ENCODE measurements around the gene ANKRD12. TPM values are rescaled to one million over a fixed set of nuclear protein-coding genes. Genes with fewer than 3 reads are reported as not detected.

ANKRD12 gene
- total RNA-seq, 1 donor from 2014 or later: 30.9 TPM

DNA sequence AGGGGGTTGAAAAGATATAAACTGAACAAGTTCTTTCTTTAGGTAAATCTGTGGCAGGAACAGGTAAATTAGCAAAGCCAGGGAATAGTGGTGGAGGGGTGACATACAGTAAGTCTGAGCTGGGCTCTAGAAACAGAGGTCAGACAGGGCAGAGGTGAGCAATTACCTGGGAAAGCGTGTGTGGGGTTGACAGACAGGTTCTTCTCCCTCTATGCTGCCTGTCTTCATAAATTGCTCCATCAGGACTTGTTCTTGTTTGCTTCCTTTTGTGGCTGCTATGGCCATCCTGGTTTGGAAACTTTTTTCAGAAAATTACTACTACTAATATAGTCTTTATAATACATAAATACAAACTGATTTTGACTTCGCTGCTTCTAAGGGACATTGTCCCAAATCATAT lies 3.4 kb upstream of the ANKRD12 start:
- Mint-ChIP-seq H3K27me3 (ENCODE audit: low read depth) (peaks cover 3% of the 10 kb centered on the region), H3K4me3 (peak overlapping the region; percentile 45), H3K27ac (ENCODE audit: unreplicated experiment) (no peak overlapping the region), H3K9me3 (no peaks in the 10 kb centered on the region), H3K36me3 (ENCODE audit: low read depth) (peaks cover 7% of the 10 kb centered on the region), H3K4me1 (peaks cover 16% of the 10 kb centered on the region)
- no peak for TF ChIP-seq CTCF (conservative IDR thresholded peaks at IDR 0.05)
- no peak for DNase-seq (ENCODE audit: low read depth, low spot score)

- Mint-ChIP-seq H3K36me3 (ENCODE audit: low read depth) (peaks cover 7% of the 10 kb centered on the region), H3K27ac (ENCODE audit: unreplicated experiment) (peak overlapping the region; percentile 28), H3K27me3 (ENCODE audit: low read depth) (peaks cover 3% of the 10 kb centered on the region), H3K4me3 (peak overlapping the region; percentile 99), H3K4me1 (peaks cover 35% of the 10 kb centered on the region), H3K9me3 (no peaks in the 10 kb centered on the region)
- no peak for TF ChIP-seq CTCF (conservative IDR thresholded peaks at IDR 0.05)
- DNase-seq (ENCODE audit: low read depth, low spot score): no peak
These were observed 1.3 kb upstream of the ANKRD12 start for GRCh38 chr18:9135081-9135911.

GRCh38 chr18:9135912-9136314 lies 668 bp upstream of the ANKRD12 start:
- no peak for DNase-seq (ENCODE audit: low read depth, low spot score)
- peaks cover 38% of the 10 kb centered on the region for H3K4me1 Mint-ChIP-seq
- H3K27ac Mint-ChIP-seq (ENCODE audit: unreplicated experiment): peak overlapping the region; percentile 93
- peaks cover 3% of the 10 kb centered on the region for H3K27me3 Mint-ChIP-seq (ENCODE audit: low read depth)
- peak overlapping the region; percentile 99 for H3K4me3 Mint-ChIP-seq
- TF ChIP-seq CTCF (conservative IDR thresholded peaks at IDR 0.05): no peak
- peaks cover 7% of the 10 kb centered on the region for H3K36me3 Mint-ChIP-seq (ENCODE audit: low read depth)
- H3K9me3 Mint-ChIP-seq: no peaks in the 10 kb centered on the region

- peak overlapping the region; percentile 88 for H3K27ac Mint-ChIP-seq (ENCODE audit: unreplicated experiment)
- H3K4me1 Mint-ChIP-seq: peaks cover 43% of the 10 kb centered on the region
- H3K4me3 Mint-ChIP-seq: peak overlapping the region; percentile 96
- peak; percentile 46 for DNase-seq (ENCODE audit: low read depth, low spot score)
- TF ChIP-seq CTCF (conservative IDR thresholded peaks at IDR 0.05): no peak
- peaks cover 3% of the 10 kb centered on the region for H3K27me3 Mint-ChIP-seq (ENCODE audit: low read depth)
- H3K36me3 Mint-ChIP-seq (ENCODE audit: low read depth): peaks cover 4% of the 10 kb centered on the region
- no peaks in the 10 kb centered on the region for H3K9me3 Mint-ChIP-seq
These were observed 836 bp downstream of the ANKRD12 start for GRCh38 chr18:9137168-9138066.

DNA sequence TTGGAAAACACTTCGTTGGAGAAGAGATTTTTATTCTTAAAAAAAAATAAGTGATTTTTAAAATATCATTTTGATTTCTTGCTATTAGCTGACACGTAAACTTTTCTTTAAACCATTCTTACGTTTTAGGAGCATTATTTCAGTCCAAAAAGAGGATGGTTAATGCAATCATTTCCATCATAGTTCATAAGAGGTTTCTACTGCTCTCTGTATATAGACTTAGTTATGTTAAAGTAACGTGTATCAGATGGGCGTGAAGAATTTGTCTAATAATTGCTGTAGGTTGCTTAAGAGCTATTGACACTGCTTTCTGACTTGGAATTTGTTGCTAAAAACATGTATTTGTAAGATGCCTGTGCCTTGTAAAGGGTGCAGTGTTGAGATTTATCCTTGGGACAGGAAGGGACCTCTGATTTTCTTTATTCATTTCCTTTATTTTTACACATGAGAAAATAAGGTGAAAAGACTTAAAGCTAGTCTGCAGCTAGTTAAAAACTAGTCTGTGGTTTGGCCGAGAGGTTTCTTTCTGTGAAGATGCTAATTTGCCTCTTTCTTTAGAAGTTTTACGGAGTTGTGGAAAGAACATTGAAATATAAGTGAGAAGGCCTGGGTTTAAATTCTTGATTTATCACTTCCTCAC lies 2.9 kb downstream of the ANKRD12 start:
- no peak for DNase-seq (ENCODE audit: low read depth, low spot score)
- H3K27ac Mint-ChIP-seq (ENCODE audit: unreplicated experiment): no peak overlapping the region
- H3K27me3 Mint-ChIP-seq (ENCODE audit: low read depth): peaks cover 3% of the 10 kb centered on the region
- peaks cover 2% of the 10 kb centered on the region for H3K36me3 Mint-ChIP-seq (ENCODE audit: low read depth)
- no peaks in the 10 kb centered on the region for H3K9me3 Mint-ChIP-seq
- H3K4me1 Mint-ChIP-seq: peaks cover 52% of the 10 kb centered on the region
- TF ChIP-seq CTCF (conservative IDR thresholded peaks at IDR 0.05): no peak
- H3K4me3 Mint-ChIP-seq: peak overlapping the region; percentile 31

All from neural crest cell (in vitro differentiated cells).